GM20000 (cell line): ENCODE data around the gene ZIC4.

Source experiments
- DNase-seq: peaks from one replicate; pipeline ENCODE4 v3.0.0; 2012; ENCODE audit warnings: low spot score
- CTCF ChIP-seq: IDR thresholded peaks from 2 replicates; pipeline ENCODE4 v1.5.1; 2012; ENCODE audit warnings: mild to moderate bottlenecking, control low read depth; ENCODE audit errors: extremely low read depth, missing control alignments

Gene ZIC4

GRCh38 chr3:147409143-147410115 is 3.1 kb upstream of the ZIC4 start, which contains the start of gene ZIC1:
Gene ZIC1, plus strand, starts transcription at chr3:147409365. Its CDS starts 748 bp downstream, at chr3:147410113.
- no peak for TF ChIP-seq CTCF
- no peak for DNase-seq

- no peak for TF ChIP-seq CTCF
- DNase-seq, result no peak
Measured at GRCh38 chr3:147408188-147409100, 2.1 kb upstream of the ZIC4 start.

GRCh38 chr3:147407498-147408187 is 1.3 kb upstream of the ZIC4 start:
- DNase-seq, result no peak
- no peak for TF ChIP-seq CTCF

- TF ChIP-seq CTCF, result no peak
- DNase-seq, result no peak
Measured at GRCh38 chr3:147407114-147407497, 763 bp upstream of the ZIC4 start.

GRCh38 chr3:147405231-147406027 is 914 bp downstream of the ZIC4 start:
- no peak for TF ChIP-seq CTCF
- DNase-seq, result no peak

GRCh38 chr3:147404800-147405230 is 1.5 kb downstream of the ZIC4 start:
- TF ChIP-seq CTCF, result no peak
- DNase-seq, result no peak
